KOPT-K1 (cell line): ENCODE measurements around the gene ZFYVE28.
A peak's percentile ranks its signal among the peaks of the same experiment; 100 is the strongest.
"Not testable (repeated sequence)": the region's sequence is repeated elsewhere in the genome, so short reads cannot be mapped to it uniquely, and the experiment has no call there.

Source experiments
- H3K27ac ChIP-seq: fragments of 200-600 bp; sonication (generic); 2 replicates; pipeline ENCODE4 v1.5.1; 2016; ENCODE audit warnings: antibody characterized with exemption, mild to moderate bottlenecking, low read depth, low read length; ENCODE audit not compliant: poor library complexity, severe bottlenecking
- H3K36me3 ChIP-seq: fragments of 200-600 bp; sonication (generic); 2 replicates; pipeline ENCODE4 v1.5.1; 2017; ENCODE audit warnings: antibody characterized with exemption, mild to moderate bottlenecking, low read length, moderate library complexity; ENCODE audit not compliant: insufficient read depth
- H3K9me3 ChIP-seq: fragments of 200-600 bp; sonication (generic); 2 replicates; pipeline ENCODE4 v1.5.1; 2017; ENCODE audit warnings: antibody characterized with exemption, low read length, mild to moderate bottlenecking; ENCODE audit not compliant: insufficient read depth, poor library complexity, severe bottlenecking

The ZFYVE28 gene

DNA sequence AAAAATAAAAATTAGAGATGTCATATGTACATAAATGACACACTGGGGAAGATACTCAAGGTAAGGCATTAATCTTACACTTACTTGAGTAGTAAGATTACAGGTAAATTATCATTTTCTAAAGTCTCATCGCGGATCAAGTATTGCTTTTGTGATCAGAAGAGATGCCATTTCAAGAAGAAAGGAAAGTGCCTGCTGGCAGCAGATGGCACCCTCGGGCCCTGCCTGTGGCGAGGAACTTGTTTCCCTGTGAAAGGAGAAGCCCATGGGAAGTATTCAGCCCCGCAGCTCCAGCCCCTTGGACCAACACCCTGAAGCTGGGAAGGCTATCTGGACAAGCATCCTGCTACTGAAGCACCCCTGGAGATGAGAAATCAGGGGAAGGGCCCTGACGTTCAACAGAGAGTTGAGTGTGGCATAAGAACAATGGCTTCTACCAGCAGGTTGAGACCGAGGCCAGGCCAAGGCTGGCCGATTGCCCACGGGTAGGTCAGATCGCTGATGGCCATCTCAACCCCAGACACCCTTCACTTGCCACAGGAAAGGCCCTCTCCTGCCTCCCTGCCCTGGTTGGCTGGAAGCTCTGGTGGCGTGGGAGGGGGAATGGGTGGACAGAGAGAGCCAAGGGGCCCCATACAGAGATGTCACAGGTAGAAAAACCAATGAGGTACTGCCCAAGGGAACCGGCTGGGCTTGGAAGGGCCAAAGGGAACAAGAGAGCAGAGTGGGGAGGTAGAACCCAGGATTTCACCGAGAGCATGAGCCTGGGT lies 137.7 kb downstream of the ZFYVE28 start:
- Histone ChIP-seq H3K9me3 (no peaks in the 10 kb centered on the region), H3K27ac (peak overlapping the region; percentile 100), H3K36me3 (no peaks in the 10 kb centered on the region)

DNA sequence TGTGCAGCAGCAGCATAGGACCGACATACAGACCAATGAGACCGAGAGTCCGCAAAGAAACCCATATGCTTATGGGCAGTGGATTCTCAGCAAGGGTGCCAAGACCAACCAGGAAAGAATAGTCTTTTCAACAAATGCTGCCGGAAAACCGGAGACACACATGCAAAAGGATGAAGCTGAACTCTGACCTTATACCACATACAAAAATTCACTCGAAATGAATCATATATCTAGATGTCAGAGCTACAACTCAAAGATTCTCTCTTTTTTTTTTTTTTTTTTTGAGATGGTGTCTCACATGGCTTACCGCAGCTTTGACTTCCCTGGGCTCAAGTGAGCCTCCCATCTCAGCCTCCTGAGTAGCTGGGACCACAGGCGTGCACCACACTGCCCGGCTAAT lies 140.5 kb downstream of the ZFYVE28 start:
- H3K36me3 ChIP-seq: no peaks in the 10 kb centered on the region
- H3K27ac ChIP-seq: no peak overlapping the region
- H3K9me3 ChIP-seq: no peaks in the 10 kb centered on the region

DNA sequence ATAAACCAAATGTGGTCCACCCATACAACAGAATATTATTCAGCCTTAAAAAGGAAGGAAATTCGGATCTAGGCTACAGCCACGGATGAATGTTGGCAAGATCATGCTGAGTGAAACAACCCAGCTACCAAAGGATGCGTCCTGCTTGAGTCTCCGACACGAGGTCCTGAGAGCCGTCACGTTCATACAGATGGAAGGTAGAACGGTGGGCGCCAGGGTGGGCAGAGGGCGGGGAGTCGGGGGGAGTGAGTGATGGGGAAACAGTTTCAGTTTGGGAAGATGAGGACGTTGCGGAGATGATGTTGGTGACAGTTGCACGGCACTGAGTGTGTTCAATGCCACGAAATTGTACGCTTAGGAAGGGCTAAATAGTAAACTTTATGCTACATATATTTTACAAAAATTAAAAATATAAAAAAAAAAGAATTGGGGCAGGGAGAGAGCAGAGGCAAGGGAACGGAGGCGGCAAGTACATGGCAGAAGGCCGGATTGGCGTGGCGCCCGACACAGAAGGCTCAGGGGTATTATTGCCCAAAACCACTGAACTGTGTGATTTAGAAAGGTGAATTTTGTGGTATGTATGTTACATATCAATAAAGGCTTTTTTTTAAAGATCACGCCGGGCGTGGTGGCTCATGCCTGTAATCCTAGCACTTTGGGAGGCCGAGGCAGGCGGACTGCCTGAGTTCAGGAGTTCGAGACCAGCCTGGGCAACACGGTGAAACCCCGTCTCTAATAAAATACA lies 141.7 kb downstream of the ZFYVE28 start:
- Histone ChIP-seq H3K36me3 (no peaks in the 10 kb centered on the region), H3K27ac (no peak overlapping the region), H3K9me3 (no peaks in the 10 kb centered on the region)

DNA sequence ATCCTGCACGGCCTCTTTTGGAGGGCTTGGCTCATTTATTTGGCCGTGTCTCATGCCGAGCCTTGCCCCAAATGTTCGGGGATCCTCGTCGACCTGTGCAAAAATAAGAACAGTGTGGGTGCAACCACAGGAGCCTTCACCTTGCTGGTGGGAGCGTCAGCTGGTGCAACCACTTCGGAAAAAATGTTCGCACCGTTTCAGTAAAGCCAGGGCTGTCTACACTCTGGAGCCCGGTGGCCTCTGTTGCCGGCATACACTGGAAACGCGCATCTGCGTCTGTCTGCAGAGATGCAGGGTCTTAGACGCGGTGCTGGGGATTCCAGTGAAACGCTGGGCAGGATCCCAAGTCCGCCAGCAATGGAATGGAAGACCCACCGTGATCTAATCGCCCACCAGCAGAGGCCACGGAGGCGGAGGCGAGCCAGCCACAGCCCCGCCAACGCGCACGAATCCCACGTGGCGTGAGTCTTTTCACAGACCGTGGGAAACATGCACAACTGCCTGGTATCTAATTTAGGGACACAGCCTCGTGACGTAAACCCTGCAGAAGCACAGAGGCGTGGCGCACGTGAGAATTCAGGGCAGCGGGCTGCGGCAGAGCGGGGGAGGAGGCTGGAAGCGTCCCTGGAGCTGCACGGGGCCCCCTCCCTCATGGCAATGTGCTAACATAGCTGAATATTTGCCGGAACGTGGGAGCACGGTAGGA lies 142.7 kb downstream of the ZFYVE28 start:
- Histone ChIP-seq H3K36me3 (no peaks in the 10 kb centered on the region), H3K9me3 (no peaks in the 10 kb centered on the region), H3K27ac (no peak overlapping the region)

DNA sequence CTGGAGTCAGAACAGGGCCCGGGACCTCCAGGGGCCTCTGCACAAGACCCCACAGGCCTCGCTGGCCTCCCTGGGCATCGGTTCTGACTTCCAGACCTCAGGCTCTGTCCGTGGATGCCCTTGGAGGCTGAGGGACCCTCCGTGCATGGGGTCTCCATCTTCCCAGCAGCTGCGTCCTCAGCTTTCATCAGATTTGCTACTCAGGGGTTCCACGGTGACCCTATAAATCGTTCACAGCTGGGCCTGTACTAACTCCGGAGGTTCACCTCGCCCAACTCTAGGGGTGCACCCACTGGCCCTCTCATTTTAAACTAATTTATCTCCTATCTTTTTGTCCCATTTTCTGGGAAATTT lies 143.4 kb downstream of the ZFYVE28 start:
- H3K9me3 ChIP-seq, H3K36me3 ChIP-seq, H3K27ac ChIP-seq: not testable (repeated sequence)

GRCh38 chr4:2274320-2275043 lies 144.0 kb downstream of the ZFYVE28 start:
- no peak overlapping the region for H3K27ac ChIP-seq
- H3K36me3 ChIP-seq: no peaks in the 10 kb centered on the region
- no peaks in the 10 kb centered on the region for H3K9me3 ChIP-seq

GRCh38 chr4:2273657-2274319 lies 144.7 kb downstream of the ZFYVE28 start:
- H3K9me3 ChIP-seq: no peaks in the 10 kb centered on the region
- H3K27ac ChIP-seq: no peak overlapping the region
- H3K36me3 ChIP-seq: no peaks in the 10 kb centered on the region

- H3K9me3 ChIP-seq: no peaks in the 10 kb centered on the region
Observed at GRCh38 chr4:2273221-2273620, 145.2 kb downstream of the ZFYVE28 start.

DNA sequence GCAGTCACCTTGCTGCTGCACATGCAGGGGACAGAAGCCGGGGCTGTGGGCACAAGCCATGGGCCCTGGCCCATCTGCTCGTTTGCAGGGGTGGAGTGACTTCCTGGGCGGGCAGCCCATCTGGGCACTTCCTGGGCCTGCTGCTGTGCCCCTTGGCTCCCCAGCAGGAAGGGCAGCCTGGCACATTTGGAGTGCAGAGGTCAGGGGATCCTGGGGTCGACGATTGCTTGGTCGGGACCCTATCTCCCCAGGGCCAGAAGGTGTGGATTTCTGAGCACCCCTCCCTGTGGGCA lies 145.7 kb downstream of the ZFYVE28 start:
- no peak overlapping the region for H3K27ac ChIP-seq

More at GRCh38 chr4:2273221-2273620, 145.2 kb downstream of the ZFYVE28 start:
- Histone ChIP-seq H3K27ac (no peak overlapping the region), H3K36me3 (no peaks in the 10 kb centered on the region)

GRCh38 chr4:2272026-2272827 lies 146.2 kb downstream of the ZFYVE28 start:
- H3K9me3 ChIP-seq: no peaks in the 10 kb centered on the region
- H3K36me3 ChIP-seq: no peaks in the 10 kb centered on the region
- H3K27ac ChIP-seq: no peak overlapping the region

More for the DNA sequence above, 145.7 kb downstream of the ZFYVE28 start:
- H3K9me3 ChIP-seq: no peaks in the 10 kb centered on the region
- no peaks in the 10 kb centered on the region for H3K36me3 ChIP-seq

DNA sequence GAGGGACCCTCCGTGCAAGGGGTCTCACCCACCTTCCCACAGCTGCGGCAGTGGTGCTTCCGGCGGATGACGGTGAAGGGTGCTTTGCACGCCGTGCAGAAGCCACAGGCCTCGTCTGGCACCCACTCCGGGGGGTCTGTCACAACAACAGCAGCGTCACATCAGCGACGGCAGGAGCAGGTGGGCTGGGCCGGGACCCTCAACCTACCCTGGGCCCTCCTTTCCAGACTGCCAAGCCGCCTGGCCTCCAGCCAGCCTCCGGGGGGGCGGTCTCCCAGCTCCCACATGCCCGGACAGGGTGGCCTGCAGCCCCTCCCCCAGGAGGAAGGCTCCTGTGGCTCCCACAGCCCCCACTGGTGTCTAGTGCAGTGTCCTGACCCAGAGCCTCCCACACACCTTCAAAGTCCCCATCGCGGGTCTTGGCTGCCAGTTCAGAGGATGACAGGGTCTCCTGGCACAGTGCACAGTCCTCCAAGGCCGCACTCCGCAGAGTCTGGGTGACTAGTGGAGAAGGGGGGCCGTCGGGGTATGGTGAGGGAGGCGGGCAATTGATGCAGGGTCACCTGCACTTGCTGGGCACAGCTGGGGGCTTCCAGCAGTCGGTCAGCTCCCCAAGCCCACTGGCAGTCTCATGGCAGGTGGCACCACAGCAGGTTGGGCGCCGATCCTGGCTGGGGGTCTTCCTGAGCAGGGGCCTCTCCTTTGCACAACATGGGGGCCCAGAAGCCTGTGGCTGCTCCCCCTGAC lies 147.0 kb downstream of the ZFYVE28 start:
- H3K9me3 ChIP-seq: no peaks in the 10 kb centered on the region
- H3K36me3 ChIP-seq: no peaks in the 10 kb centered on the region
- no peak overlapping the region for H3K27ac ChIP-seq

- H3K27ac ChIP-seq: no peak overlapping the region
- H3K36me3 ChIP-seq: no peaks in the 10 kb centered on the region
- no peaks in the 10 kb centered on the region for H3K9me3 ChIP-seq
Observed at GRCh38 chr4:2270341-2271165, 147.9 kb downstream of the ZFYVE28 start.

- Histone ChIP-seq H3K9me3 (no peaks in the 10 kb centered on the region), H3K36me3 (no peaks in the 10 kb centered on the region), H3K27ac (no peak overlapping the region)
Observed at GRCh38 chr4:2269618-2270163, 148.8 kb downstream of the ZFYVE28 start.
